HG02840 (cell line): ENCODE results near the gene NUP54.

ENCODE experiments used
- ATAC-seq: cut with Tn5 transposase; IDR thresholded peaks from one replicate; pipeline ENCODE4 v1.9.1; 2021; ENCODE audit warnings: mild to moderate bottlenecking, moderate library complexity, moderate number of reproducible peaks; ENCODE audit not compliant: unreplicated experiment, low FRiP score

NUP54 gene

DNA sequence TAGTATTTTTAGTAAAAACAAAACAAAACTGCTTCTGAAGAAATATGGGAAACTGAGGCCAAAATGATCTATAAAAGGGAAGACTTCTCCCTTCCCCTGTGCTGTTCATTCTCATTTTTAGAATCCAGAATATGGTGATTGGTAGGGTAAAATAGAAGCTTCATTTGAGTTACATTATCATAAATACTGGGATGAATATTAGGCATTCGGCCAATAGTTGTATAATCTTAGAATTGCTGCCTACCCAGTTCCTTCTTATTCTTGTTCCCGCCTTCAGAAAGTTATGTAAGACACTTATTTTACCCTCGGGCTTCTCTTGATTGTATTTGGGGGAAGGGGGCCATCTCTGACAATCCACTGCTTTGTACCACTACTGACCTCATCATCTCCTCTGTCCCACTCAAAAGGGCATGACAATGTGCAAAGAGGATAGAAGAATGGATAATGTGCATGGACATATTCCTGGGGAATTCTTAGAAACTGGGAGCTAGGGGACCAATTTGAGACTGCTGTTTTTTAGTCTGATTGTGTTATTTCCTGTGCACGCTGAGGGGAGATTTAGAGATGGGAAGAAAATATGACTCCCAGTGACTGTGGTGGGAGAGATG lies 73.1 kb downstream of the NUP54 start:
- ATAC-seq, result no peak

GRCh38 chr4:76074468-76074867 lies 73.7 kb downstream of the NUP54 start, which contains the start of gene ART3:
TSS of gene ART3 (plus strand) at chr4:76074709. CDS start at chr4:76075890, 1,181 bp downstream.
- no peak for ATAC-seq

- no peak for ATAC-seq
These were observed 75.4 kb downstream of the NUP54 start for GRCh38 chr4:76072760-76073159.

- peak; percentile 63 for ATAC-seq
These were observed 80.4 kb downstream of the NUP54 start for GRCh38 chr4:76067652-76068286.

GRCh38 chr4:76066546-76066945 lies 81.7 kb downstream of the NUP54 start:
- no peak for ATAC-seq
